ENCODE results near the gene SEMA6A. TPM values are rescaled to one million over a fixed set of nuclear protein-coding genes. Genes with fewer than 3 reads are reported as not detected.

SEMA6A gene
- total RNA-seq, 1 donor from 2014 or later = 89.9 TPM

GRCh38 chr5:116436674-116437350, 137.8 kb downstream of the SEMA6A start:
- no peak for DNase-seq (ENCODE audit: low spot score, unreplicated experiment)
- Mint-ChIP-seq H3K36me3 (ENCODE audit: insufficient read depth) (no peaks in the 10 kb centered on the region), H3K9me3 (ENCODE audit: low read depth) (no peaks in the 10 kb centered on the region), H3K27ac (no peak overlapping the region), H3K27me3 (no peaks in the 10 kb centered on the region), H3K4me3 (ENCODE audit: low read depth) (no peak overlapping the region), H3K4me1 (ENCODE audit: low read depth) (peaks cover 29% of the 10 kb centered on the region)
- TF ChIP-seq CTCF (IDR thresholded peaks at IDR 0.05; ENCODE audit: unreplicated experiment) = no peak

GRCh38 chr5:116428966-116429365, 145.7 kb downstream of the SEMA6A start:
- Mint-ChIP-seq H3K36me3 (ENCODE audit: insufficient read depth) (no peaks in the 10 kb centered on the region), H3K4me3 (ENCODE audit: low read depth) (no peak overlapping the region), H3K27ac (no peak overlapping the region), H3K27me3 (no peaks in the 10 kb centered on the region), H3K9me3 (ENCODE audit: low read depth) (no peaks in the 10 kb centered on the region), H3K4me1 (ENCODE audit: low read depth) (peaks cover 8% of the 10 kb centered on the region)
- TF ChIP-seq CTCF (IDR thresholded peaks at IDR 0.05; ENCODE audit: unreplicated experiment) = no peak
- no peak for DNase-seq (ENCODE audit: low spot score, unreplicated experiment)

- no peaks in the 10 kb centered on the region for H3K36me3 Mint-ChIP-seq (ENCODE audit: insufficient read depth)
- no peaks in the 10 kb centered on the region for H3K9me3 Mint-ChIP-seq (ENCODE audit: low read depth)
- DNase-seq (ENCODE audit: low spot score, unreplicated experiment) = no peak
- no peak for TF ChIP-seq CTCF (IDR thresholded peaks at IDR 0.05; ENCODE audit: unreplicated experiment)
- H3K4me1 Mint-ChIP-seq (ENCODE audit: low read depth) = peaks cover 8% of the 10 kb centered on the region
- no peak overlapping the region for H3K4me3 Mint-ChIP-seq (ENCODE audit: low read depth)
- no peak overlapping the region for H3K27ac Mint-ChIP-seq
- H3K27me3 Mint-ChIP-seq = no peaks in the 10 kb centered on the region
These were observed 146.2 kb downstream of the SEMA6A start for GRCh38 chr5:116428413-116428812.

- no peak for DNase-seq (ENCODE audit: low spot score, unreplicated experiment)
- H3K4me1 Mint-ChIP-seq (ENCODE audit: low read depth) = peaks cover 8% of the 10 kb centered on the region
- H3K27me3 Mint-ChIP-seq = no peaks in the 10 kb centered on the region
- TF ChIP-seq CTCF (IDR thresholded peaks at IDR 0.05; ENCODE audit: unreplicated experiment) = no peak
- H3K27ac Mint-ChIP-seq = no peak overlapping the region
- H3K9me3 Mint-ChIP-seq (ENCODE audit: low read depth) = no peaks in the 10 kb centered on the region
- H3K36me3 Mint-ChIP-seq (ENCODE audit: insufficient read depth) = no peaks in the 10 kb centered on the region
- H3K4me3 Mint-ChIP-seq (ENCODE audit: low read depth) = no peak overlapping the region
These were observed 149.7 kb downstream of the SEMA6A start for GRCh38 chr5:116424951-116425350.

- no peak overlapping the region for H3K27ac Mint-ChIP-seq
- peaks cover 8% of the 10 kb centered on the region for H3K4me1 Mint-ChIP-seq (ENCODE audit: low read depth)
- H3K27me3 Mint-ChIP-seq = no peaks in the 10 kb centered on the region
- no peak for DNase-seq (ENCODE audit: low spot score, unreplicated experiment)
- no peak for TF ChIP-seq CTCF (IDR thresholded peaks at IDR 0.05; ENCODE audit: unreplicated experiment)
- H3K9me3 Mint-ChIP-seq (ENCODE audit: low read depth) = no peaks in the 10 kb centered on the region
- H3K4me3 Mint-ChIP-seq (ENCODE audit: low read depth) = no peak overlapping the region
- no peaks in the 10 kb centered on the region for H3K36me3 Mint-ChIP-seq (ENCODE audit: insufficient read depth)
These were observed 150.4 kb downstream of the SEMA6A start for GRCh38 chr5:116424258-116424615.

Measured in progenitor cell of endocrine pancreas (in vitro differentiated cells).